Kidney (tissue), 14 donors: ENCODE measurements around the gene MAML2. TPM values are rescaled to one million over a fixed set of nuclear protein-coding genes. Genes with fewer than 3 reads are reported as not detected.

ENCODE experiments used
- DNase-seq, 5 donors: peaks; one replicate each; pipeline ENCODE4 v3.0.0-alpha.2; 2013 to 2020
- FAIRE-seq: peaks from 2 replicates; lab custom pipeline; 2012; peaks lifted over from hg19 to GRCh38; lab: Jason Lieb, UNC
- H3K27ac ChIP-seq, 2 donors: one replicate each; pipeline ENCODE4 v1.7.0; 2013; ENCODE audit warnings: low read depth in 2 of 2, low read length in 2 of 2, inconsistent platforms in 1 of 2
- H3K27me3 ChIP-seq: one replicate; pipeline ENCODE4 v1.7.1; 2013; ENCODE audit warnings: low read length, inconsistent platforms; ENCODE audit not compliant: control insufficient read depth, insufficient read depth
- H3K36me3 ChIP-seq, 3 donors: one replicate each; pipeline versions ENCODE4 v1.7.0 to v1.7.1; 2013; ENCODE audit warnings: low read length in 3 of 3, control low read depth in 1 of 3, inconsistent platforms in 1 of 3; ENCODE audit not compliant: insufficient read depth in 3 of 3, control insufficient read depth in 2 of 3
- H3K4me1 ChIP-seq, 3 donors: one replicate each; pipeline versions ENCODE4 v1.7.0 to v1.7.1; 2013; ENCODE audit warnings: low read length in 3 of 3, inconsistent platforms in 1 of 3, low read depth in 1 of 3; ENCODE audit not compliant: control insufficient read depth in 2 of 3, insufficient read depth in 2 of 3
- H3K4me3 ChIP-seq, 3 donors: one replicate each; pipeline versions ENCODE4 v1.7.0 to v1.8.1; 2013; ENCODE audit warnings: low read length in 3 of 3, control low read depth in 1 of 3, inconsistent platforms in 1 of 3
- H3K9ac ChIP-seq, 3 donors: one replicate each; pipeline versions ENCODE4 v1.7.0 to v1.7.1; 2013; ENCODE audit warnings: low read length in 3 of 3, control low read depth in 1 of 3, inconsistent platforms in 1 of 3
- H3K9me3 ChIP-seq, 3 donors: one replicate each; pipeline versions ENCODE4 v1.7.0 to v1.7.1; 2013; ENCODE audit warnings: low read length in 3 of 3, control low read depth in 1 of 3, inconsistent platforms in 1 of 3; ENCODE audit not compliant: control insufficient read depth in 2 of 3, insufficient read depth in 1 of 3
- CTCF ChIP-seq: IDR thresholded peaks from 3 replicates; pipeline ENCODE4 v1.5.1; 2012; ENCODE audit warnings: mild to moderate bottlenecking, moderate library complexity, borderline replicate concordance; ENCODE audit not compliant: insufficient read depth; ENCODE audit errors: extremely low read depth
- intact Hi-C: fragments of 100-400 bp; cut with DNase I; formaldehyde crosslinking; loops from one replicate; pipeline ENCODE4 v1.11.1; 2022
- polyA plus RNA-seq: library from polyadenylated mRNA; stranded (reverse); fragments of 350-450 nt; fragmentation: Illumina TruSeq; extraction: RNeasy Lipid Tissue Mini Kit (QIAGEN cat#74804); gene quantifications from one replicate; pipeline ENCODE4 v1.2.3, GENCODE V29; 2014; ENCODE audit warnings: low read depth, low replicate concordance; ENCODE audit not compliant: insufficient read depth
- total RNA-seq: library from RNA; stranded (reverse); fragmentation: NEBNext Ultra II Directional; extraction: Animal tissue kit (Norgen Biotek cat#: 25700); gene quantifications from one replicate; pipeline ENCODE4 v1.2.1, GENCODE V29; 2021
- donor health status: control.
- donor health status: control.
- donor health status: control.
- donor health status: control.
- donor health status: control.
- donor health status: DM: yes; HTN: yes; CAD: no.
- donor health status: Normal renal cell carcinoma (clear cell type).

Gene MAML2
- total and polyA plus RNA-seq, 2 donors from 2014 or later: 4.9 to 32.3 TPM

- no peak for TF ChIP-seq CTCF
- Histone ChIP-seq H3K27me3 (no peaks in the 10 kb centered on the region), H3K4me3 (no peak overlapping the region), H3K4me1 (peaks cover 3 to 20% (median 13%) of the 10 kb centered on the region in 3 donors), H3K27ac (no peak overlapping the region), H3K9me3 (no peaks in the 10 kb centered on the region), H3K9ac (no peak overlapping the region), H3K36me3 (no peaks in the 10 kb centered on the region)
- FAIRE-seq: no peak
- no peak for DNase-seq
- intact Hi-C loops: no loop called here
Observed at GRCh38 chr11:96221244-96222070, 121.5 kb downstream of the MAML2 start.

- intact Hi-C loops: no loop called here
- no peak for TF ChIP-seq CTCF
- DNase-seq (peak in 1 of 5 donors; percentile 55), FAIRE-seq (peak; percentile 77)
- Histone ChIP-seq H3K27me3 (no peaks in the 10 kb centered on the region), H3K27ac (no peak overlapping the region), H3K9me3 (no peaks in the 10 kb centered on the region), H3K4me1 (peaks cover 3 to 33% (median 21%) of the 10 kb centered on the region in 3 donors), H3K4me3 (no peak overlapping the region), H3K9ac (no peak overlapping the region), H3K36me3 (no peaks in the 10 kb centered on the region)
Observed at GRCh38 chr11:96219981-96220623, 122.9 kb downstream of the MAML2 start.

- Histone ChIP-seq H3K27ac (no peak overlapping the region), H3K4me1 (peaks cover 3 to 37% (median 26%) of the 10 kb centered on the region in 3 donors), H3K9ac (no peak overlapping the region), H3K4me3 (no peak overlapping the region), H3K9me3 (no peaks in the 10 kb centered on the region), H3K27me3 (no peaks in the 10 kb centered on the region), H3K36me3 (no peaks in the 10 kb centered on the region)
- no peak for TF ChIP-seq CTCF
- FAIRE-seq (no peak), DNase-seq (no peak)
- intact Hi-C loops: no loop called here
Observed at GRCh38 chr11:96218901-96219300, 124.1 kb downstream of the MAML2 start.
